MCF 10A (cell line): ENCODE results near the gene PHACTR3. TPM values are rescaled to one million over a fixed set of nuclear protein-coding genes. Genes with fewer than 3 reads are reported as not detected.
A peak's percentile ranks its signal among the peaks of the same experiment; 100 is the strongest.

Experiments used
- BruUV-seq: library from RNA; stranded (reverse); fragments of 400-500 nt; replicated peaks from 2 replicates; lab custom pipeline; 2021; lab: Mats Ljungman, UMichigan
- CTCF ChIA-PET: fragments of 300-600 bp; sonication (Branson Sonifier 250); formaldehyde crosslinking; extraction: SDS; loops from one replicate; lab custom pipeline; 2021; ENCODE audit warnings: antibody characterized with exemption, inconsistent platforms; lab: Yijun Ruan, JAX
- POLR2A ChIA-PET: fragments of 300-600, 350-650 bp; sonication (Branson Sonifier 250); formaldehyde crosslinking; extraction: SDS; loops from one replicate; lab custom pipeline; 2020; ENCODE audit warnings: antibody characterized with exemption, inconsistent platforms; lab: Yijun Ruan, JAX
- DNase-seq: peaks from one replicate; pipeline ENCODE4 v3.0.0-alpha.2; 2018; ENCODE audit not compliant: unreplicated experiment
- H3K27ac Mint-ChIP-seq: one replicate; pipeline ENCODE4 v1.8.0; 2022; ENCODE audit warnings: mild to moderate bottlenecking, low read depth, mixed read lengths; ENCODE audit not compliant: unreplicated experiment
- H3K27me3 Mint-ChIP-seq: one replicate; pipeline ENCODE4 v1.8.0; 2022; ENCODE audit warnings: mixed read lengths; ENCODE audit not compliant: insufficient read depth, unreplicated experiment
- H3K36me3 Mint-ChIP-seq: one replicate; pipeline ENCODE4 v1.8.0; 2022; ENCODE audit warnings: mild to moderate bottlenecking, moderate library complexity, mixed read lengths; ENCODE audit not compliant: insufficient read depth, unreplicated experiment
- H3K4me1 Mint-ChIP-seq: one replicate; pipeline ENCODE4 v1.8.0; 2022; ENCODE audit warnings: mixed read lengths; ENCODE audit not compliant: insufficient read depth, unreplicated experiment
- H3K4me3 Mint-ChIP-seq: one replicate; pipeline ENCODE4 v1.8.0; 2022; ENCODE audit warnings: mild to moderate bottlenecking, moderate library complexity, mixed read lengths; ENCODE audit not compliant: unreplicated experiment
- H3K9me3 Mint-ChIP-seq: one replicate; pipeline ENCODE4 v1.8.0; 2022; ENCODE audit warnings: mixed read lengths; ENCODE audit not compliant: unreplicated experiment
- intact Hi-C: fragments of 100-400 bp; cut with micrococcal nuclease; formaldehyde crosslinking; loops from 2 replicates; pipeline ENCODE4 v1.14.1; 2022
- total RNA-seq: library from RNA; stranded (reverse); gene quantifications from 2 replicates; pipeline ENCODE4 v1.2.3, GENCODE V29; 2022
- TF ChIP-seq, protein P1 (sequence below): fragments of 200-600 bp; IDR thresholded peaks from one replicate; pipeline ENCODE4 v1.8.0; 2022; ENCODE audit warnings: antibody characterized with exemption, mild to moderate bottlenecking; ENCODE audit not compliant: unreplicated experiment

PHACTR3 gene
- total RNA-seq, 1 experiment from 2014 or later = 22.8 TPM

GRCh38 chr20:59560588-59561227, 43.6 kb upstream of the PHACTR3 start:
- CTCF ChIA-PET = interaction anchor here (0.6 to 7.4 kb wide), 45 partner anchors 8 to 1524 kb away, joined by 3 to 150 read pairs (median 4); no protein-coding TSS in a partner anchor
- TF ChIP-seq, protein P1, sequence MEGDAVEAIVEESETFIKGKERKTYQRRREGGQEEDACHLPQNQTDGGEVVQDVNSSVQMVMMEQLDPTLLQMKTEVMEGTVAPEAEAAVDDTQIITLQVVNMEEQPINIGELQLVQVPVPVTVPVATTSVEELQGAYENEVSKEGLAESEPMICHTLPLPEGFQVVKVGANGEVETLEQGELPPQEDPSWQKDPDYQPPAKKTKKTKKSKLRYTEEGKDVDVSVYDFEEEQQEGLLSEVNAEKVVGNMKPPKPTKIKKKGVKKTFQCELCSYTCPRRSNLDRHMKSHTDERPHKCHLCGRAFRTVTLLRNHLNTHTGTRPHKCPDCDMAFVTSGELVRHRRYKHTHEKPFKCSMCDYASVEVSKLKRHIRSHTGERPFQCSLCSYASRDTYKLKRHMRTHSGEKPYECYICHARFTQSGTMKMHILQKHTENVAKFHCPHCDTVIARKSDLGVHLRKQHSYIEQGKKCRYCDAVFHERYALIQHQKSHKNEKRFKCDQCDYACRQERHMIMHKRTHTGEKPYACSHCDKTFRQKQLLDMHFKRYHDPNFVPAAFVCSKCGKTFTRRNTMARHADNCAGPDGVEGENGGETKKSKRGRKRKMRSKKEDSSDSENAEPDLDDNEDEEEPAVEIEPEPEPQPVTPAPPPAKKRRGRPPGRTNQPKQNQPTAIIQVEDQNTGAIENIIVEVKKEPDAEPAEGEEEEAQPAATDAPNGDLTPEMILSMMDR = peak; percentile 59
- POLR2A ChIA-PET = interaction anchor here (0.8 to 1.2 kb wide), 3 partner anchors 8 to 34 kb away, joined by 3 to 5 read pairs (median 3); no protein-coding TSS in a partner anchor
- no peak overlapping the region for H3K4me3 Mint-ChIP-seq
- peaks cover 43% of the 10 kb centered on the region for H3K27me3 Mint-ChIP-seq
- peaks cover 5% of the 10 kb centered on the region for H3K4me1 Mint-ChIP-seq
- intact Hi-C loops = no loop called here
- no peaks in the 10 kb centered on the region for H3K36me3 Mint-ChIP-seq
- peak; percentile 43 for DNase-seq
- BruUV-seq = no TSS peak
- H3K27ac Mint-ChIP-seq = no peak overlapping the region
- H3K9me3 Mint-ChIP-seq = no peaks in the 10 kb centered on the region

GRCh38 chr20:59561228-59561605, 43.1 kb upstream of the PHACTR3 start:
- Mint-ChIP-seq H3K27me3 (peaks cover 38% of the 10 kb centered on the region), H3K27ac (no peak overlapping the region), H3K4me1 (peaks cover 5% of the 10 kb centered on the region), H3K9me3 (no peaks in the 10 kb centered on the region), H3K4me3 (no peak overlapping the region), H3K36me3 (no peaks in the 10 kb centered on the region)
- POLR2A ChIA-PET = interaction anchor here (0.8 to 1.2 kb wide), 3 partner anchors 9 to 33 kb away, joined by 3 to 5 read pairs (median 3); no protein-coding TSS in a partner anchor
- TF ChIP-seq, protein P1 = no peak
- BruUV-seq = no TSS peak
- peak; percentile 70 for DNase-seq
- CTCF ChIA-PET = interaction anchor here (0.6 to 7.4 kb wide), 40 partner anchors 9 to 1288 kb away, joined by 3 to 150 read pairs (median 4); no protein-coding TSS in a partner anchor
- intact Hi-C loops = no loop called here

GRCh38 chr20:59561614-59562277, 42.6 kb upstream of the PHACTR3 start:
- TF ChIP-seq, protein P1 = no peak
- intact Hi-C loops = no loop called here
- no TSS peak for BruUV-seq
- Mint-ChIP-seq H3K4me1 (peaks cover 5% of the 10 kb centered on the region), H3K9me3 (no peaks in the 10 kb centered on the region), H3K27me3 (peaks cover 32% of the 10 kb centered on the region), H3K27ac (no peak overlapping the region), H3K36me3 (no peaks in the 10 kb centered on the region), H3K4me3 (no peak overlapping the region)
- ChIA-PET POLR2A (interaction anchor here (0.8 to 1.2 kb wide), 3 partner anchors 9 to 33 kb away, joined by 3 to 5 read pairs (median 3); no protein-coding TSS in a partner anchor), CTCF (interaction anchor here (0.6 to 7.4 kb wide), 22 partner anchors 9 to 462 kb away, joined by 3 to 150 read pairs (median 4); no protein-coding TSS in a partner anchor)
- DNase-seq = no peak

- no TSS peak for BruUV-seq
- H3K27ac Mint-ChIP-seq = no peak overlapping the region
- TF ChIP-seq, protein P1 = no peak
- H3K4me1 Mint-ChIP-seq = peaks cover 5% of the 10 kb centered on the region
- ChIA-PET CTCF (interaction anchor here (0.7 to 7.4 kb wide), 4 partner anchors 8 to 187 kb away, joined by 3 to 150 read pairs (median 3); no protein-coding TSS in a partner anchor), POLR2A (no interaction called here)
- H3K27me3 Mint-ChIP-seq = peaks cover 27% of the 10 kb centered on the region
- H3K4me3 Mint-ChIP-seq = no peak overlapping the region
- H3K36me3 Mint-ChIP-seq = no peaks in the 10 kb centered on the region
- no peaks in the 10 kb centered on the region for H3K9me3 Mint-ChIP-seq
- DNase-seq = no peak
- intact Hi-C loops = no loop called here
These were observed 40.2 kb upstream of the PHACTR3 start for GRCh38 chr20:59564171-59564570.
